Suppressor macrophage treated with lipopolysaccharide for 4 hours (primary cell): ENCODE results near the gene CBR1.
A peak's percentile ranks its signal among the peaks of the same experiment; 100 is the strongest.
"Not testable (repeated sequence)": the region's sequence is repeated elsewhere in the genome, so short reads cannot be mapped to it uniquely, and the experiment has no call there.

Source experiments
- DNase-seq: peaks from one replicate; pipeline ENCODE4 v3.0.0-alpha.2; 2020

The CBR1 gene

DNA sequence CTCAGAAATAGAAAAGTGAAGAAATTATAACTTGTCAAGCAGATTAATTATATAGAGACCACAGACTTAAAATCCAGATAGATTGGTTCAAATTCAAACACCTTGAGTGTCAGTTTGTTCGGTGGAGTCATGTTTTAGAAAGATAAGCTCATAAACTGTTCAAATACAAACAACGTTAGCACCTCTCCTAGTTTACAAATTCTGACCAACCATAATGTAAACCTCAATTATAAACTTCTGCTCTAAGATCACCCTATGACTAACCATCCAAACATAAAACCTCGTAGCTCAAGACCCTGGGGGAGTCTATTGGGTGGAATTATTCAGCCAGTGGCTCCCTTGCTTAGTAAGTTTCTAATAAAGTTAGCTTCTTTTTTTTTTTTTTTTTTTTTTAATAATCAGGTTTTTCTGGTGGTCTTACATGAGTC lies 12.4 kb downstream of the CBR1 start:
- DNase-seq: no peak

DNA sequence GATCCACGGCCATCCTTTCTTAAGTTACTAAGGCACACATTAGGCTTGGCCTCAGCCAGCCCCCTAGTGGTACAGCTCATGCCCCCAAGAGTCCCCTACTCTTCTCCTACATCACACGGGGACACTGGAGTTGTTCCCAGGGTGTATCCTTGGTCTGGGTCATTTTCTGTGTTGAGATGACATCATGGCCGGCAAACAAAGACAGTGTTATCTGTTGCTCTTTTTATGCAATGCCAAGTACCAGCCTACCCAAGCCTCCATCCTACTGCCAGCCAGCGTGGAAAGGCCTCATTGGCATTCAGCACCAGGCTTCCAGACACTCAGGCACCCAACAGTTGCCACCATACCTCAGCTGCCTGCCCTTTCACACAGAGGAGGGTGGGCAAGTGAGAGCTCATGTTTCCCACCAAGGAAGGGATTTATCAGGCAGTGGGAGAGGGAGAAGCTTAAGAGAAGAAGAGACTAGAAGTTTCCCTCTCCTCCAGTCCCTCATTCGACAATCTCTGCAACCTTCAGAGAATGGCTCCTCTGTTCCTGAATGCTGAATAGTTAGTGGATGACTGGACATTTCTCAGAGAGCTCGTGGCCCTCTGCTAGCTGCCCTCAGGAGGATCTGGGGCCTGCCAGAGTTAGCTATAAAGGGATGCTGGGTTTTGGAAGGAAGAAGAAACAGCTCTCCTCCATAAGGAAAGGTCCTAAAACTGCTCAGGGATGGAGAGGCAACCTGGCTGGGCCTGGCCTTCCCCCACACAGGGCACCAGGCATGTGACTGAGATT lies 17.7 kb downstream of the CBR1 start:
- DNase-seq: no peak

DNA sequence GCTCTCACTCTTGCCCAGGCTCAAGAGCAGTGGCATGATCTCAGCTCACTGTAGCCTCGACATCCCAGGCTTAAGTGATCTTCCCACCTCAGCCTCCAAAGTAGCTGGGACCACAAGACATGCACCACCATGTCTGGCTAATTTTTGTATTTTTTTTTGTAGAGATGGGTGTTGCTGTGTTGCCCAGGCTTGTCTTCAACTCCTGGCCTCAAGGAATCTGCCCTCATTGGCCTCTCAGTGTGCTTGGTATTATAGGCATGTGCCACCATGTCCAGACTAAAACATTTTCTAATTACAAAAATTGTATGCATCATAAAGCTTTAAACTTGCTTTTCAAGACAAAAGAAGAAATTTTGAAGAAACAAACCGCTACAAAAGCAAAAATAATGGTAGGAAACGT lies 20.1 kb downstream of the CBR1 start:
- no peak for DNase-seq

DNA sequence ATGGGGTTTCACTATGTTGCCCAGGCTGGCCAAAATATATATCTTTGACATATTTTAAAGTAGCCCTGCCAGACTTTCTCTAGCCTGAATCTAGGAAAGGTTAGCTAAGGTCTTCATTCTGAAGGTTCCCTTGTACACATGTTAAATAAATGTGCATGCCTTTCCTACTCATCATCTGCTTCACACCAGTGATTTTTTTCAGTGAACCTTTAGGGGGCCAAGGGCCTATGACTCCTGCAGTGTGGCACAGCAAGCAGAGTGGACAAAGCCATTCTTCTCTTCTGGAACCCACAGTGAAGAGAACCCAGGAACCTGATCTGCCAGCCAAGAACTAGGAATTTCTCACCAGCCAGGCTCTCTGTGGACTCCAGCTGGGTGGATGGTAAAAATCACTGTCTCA lies 22.9 kb downstream of the CBR1 start:
- no peak for DNase-seq

DNA sequence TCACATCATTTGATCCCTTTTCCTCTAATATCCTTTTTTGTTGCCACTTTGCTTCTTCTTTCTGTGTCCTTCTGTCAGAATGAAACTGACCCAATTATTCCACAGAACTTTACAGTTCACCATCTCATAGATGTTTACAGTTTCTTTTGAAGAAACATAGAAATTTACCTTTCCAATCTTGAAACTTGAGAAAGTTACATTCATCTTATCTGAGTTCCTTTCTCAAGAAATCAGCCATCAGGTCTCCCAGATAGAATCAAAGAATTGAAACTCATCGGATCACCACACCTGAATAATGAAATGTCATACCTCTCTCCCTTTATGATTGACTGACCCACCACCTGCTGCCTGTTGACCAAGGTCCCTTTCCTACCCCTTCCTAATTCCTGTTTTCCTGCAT lies 23.7 kb downstream of the CBR1 start:
- DNase-seq: no peak

DNA sequence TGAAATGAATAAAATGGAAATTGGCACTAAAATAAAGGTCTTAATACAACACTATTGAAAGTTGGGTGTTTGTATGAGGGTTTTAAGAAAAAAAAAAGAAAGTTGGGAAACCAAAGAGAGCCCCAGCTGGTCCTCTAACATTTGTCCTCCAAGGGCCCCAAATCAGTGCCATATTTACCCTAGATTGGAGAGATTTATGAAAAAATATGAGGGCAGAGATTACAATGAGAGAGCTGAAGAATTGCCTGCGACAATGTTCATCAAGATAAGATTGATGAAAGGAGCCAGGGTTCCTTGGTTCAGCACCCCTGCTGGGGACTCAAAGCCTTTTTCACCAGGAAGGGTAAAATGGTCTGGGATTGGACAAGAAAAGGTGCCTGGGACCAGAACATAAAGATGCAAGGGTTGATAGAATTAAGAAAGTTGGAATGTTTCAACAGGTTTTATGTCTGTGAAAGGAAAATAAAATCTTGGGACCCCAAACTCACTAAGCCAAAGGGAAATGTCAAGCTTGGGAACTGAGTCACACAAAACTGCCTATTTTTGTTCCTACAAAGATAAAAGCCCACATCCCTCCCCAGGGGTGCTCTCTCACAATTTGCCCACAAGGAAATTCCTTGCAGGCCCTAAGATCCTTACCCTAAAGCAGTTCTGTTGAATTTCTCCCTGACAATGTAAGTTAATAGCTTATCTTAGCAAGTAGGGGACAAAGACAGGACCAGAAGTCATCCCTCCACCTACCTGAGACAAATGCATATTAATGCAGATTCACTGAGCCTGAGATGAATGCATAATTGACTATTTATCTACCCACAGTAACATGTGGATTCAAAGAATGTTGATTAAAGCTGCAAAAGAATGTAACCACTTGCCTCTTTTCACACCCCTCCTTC lies 26.8 kb downstream of the CBR1 start:
- no peak for DNase-seq

DNA sequence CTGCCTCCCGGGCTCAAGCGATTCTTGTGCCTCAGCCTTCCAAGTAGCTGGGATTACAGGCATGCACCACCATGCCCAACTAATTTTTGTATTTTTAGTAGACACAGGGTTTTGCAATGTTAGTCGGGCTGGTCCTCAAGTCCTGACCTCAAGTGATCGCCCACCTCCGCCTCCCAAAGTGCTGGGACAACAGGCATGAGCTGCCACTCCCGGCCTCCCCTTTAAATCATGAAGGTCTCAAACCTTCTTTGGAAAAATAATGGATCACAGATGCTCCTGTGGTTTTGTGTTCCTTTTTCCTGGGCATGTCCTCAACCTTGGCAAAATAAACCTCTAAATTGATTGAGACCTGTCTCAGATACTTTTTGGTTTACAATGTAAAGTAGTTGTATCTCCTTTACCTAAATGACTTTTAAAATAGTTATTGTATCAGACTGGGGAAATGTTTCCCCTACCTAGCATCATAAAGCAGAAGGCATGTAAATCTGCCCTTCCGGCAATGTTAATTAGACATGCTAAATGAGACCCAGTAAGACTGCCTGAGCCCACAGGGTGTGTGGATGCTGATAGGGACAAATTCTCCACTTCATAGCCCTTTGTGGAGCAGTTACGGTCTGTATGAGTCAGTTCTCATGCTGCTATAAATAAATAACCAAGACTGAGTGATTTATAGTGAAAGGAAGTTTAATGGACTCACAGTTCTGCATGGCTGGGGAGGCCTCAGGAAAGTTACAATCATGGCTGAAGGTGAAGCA lies 27.8 kb downstream of the CBR1 start:
- peak; percentile 20 for DNase-seq

DNA sequence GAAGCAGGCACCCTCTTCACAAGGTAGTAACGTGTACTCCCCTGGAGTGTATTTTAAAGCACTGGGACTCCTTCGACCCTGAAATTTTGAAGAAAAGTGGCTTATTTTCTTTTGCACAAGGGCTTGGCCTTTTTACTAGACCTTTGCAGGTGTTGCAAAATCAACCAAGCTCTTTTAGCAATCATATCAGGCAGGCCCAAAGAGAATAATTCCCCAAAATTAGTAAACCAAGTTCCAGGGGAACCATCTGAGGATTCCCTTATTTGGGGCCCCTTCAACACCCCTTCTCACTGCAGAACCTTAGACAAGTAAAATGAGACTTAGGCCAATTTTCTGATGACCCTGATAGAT lies 28.3 kb downstream of the CBR1 start:
- no peak for DNase-seq

DNA sequence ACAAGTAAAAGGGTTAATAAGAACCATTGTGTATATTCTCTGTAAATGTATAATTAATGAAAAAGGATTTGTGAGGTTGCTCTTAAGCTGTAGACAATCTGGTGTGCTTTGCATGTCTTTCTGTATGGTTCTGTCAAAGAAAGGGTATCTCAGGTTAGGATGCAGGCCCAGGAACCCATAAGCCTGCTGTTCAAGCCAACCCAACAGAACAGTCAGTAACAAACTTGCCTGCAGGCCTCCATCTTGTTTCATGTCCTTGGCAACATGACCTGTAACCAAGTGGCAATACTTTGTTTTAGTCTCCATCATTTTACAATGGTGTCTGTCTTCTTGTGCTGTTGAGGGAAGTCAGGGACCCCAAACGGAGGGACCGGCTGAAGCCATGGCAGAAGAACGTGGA lies 29.2 kb downstream of the CBR1 start:
- DNase-seq: no peak

DNA sequence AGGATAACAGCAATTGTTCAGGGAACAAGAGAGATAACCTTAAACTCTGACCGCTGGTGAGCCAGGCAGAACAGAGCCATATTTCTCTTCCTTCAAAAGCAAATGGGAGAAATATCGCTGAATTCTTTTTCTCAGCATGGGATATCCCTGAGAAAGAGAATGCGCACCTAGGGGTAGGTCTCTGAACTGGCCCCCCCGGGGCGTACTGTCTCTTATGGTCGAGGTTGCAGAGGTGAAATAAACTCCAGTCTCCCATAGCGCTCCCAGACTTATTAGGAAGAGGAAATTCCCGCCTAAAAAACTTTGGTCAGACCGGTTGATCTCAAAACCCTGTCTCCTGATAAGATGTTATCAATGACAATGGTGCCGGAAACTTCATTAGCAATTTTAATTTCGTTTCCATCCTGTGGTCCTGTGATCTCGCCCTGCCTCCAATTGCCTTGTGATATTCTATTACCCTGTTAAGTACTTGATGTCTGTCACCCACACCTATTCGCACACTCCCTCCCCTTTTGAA lies 29.9 kb downstream of the CBR1 start:
- DNase-seq: not testable (repeated sequence)

DNA sequence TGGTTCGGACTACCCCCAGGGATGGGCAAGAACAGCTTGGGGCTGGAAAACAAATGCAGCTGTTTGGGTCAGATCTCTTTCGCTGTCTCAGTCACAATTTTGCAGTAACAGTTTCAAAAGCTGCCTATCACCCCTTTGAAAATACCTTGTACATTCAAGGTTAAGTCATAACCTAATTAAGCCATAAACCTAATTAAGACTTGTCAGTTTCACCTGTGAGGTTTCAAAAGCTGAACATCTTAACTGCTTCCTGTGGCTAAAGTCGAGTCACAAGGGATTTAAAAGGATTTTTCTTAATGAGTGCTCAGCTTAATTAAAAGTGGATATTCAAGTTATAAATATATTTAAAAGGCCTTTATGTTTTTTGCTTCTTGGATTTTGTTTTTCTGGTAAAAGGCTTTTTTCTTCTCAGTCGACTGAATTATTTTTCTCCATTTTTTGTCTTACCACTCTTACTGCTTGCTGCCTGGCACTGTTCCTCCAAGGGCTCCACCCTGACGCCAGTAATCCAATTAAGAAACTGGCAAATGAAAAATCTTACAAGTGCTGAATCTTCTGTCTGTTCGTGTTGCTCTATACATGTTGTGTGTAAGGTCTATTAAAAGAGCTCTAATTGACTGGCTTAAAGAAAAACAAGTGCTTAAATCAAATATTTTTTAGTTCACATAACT lies 31.3 kb downstream of the CBR1 start:
- no peak for DNase-seq

DNA sequence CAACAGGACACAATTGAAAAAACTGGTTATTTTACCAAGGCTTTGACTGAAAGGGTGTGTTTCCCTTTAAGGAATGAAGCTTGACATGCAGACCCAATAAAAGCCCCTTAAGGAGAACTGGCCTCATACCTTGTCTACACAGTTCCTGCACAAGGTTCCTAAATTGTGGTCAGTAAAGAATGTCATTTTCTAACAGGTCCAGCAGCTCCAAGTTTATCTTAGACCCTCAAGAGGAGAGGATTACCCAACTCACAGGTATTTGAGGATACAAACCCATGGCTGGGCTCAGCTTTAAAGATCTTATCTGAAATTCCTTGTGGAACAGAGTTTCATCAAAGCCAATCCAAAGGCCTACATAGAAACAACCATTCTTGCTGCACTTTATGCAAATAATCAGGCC lies 33.6 kb downstream of the CBR1 start:
- no peak for DNase-seq

DNA sequence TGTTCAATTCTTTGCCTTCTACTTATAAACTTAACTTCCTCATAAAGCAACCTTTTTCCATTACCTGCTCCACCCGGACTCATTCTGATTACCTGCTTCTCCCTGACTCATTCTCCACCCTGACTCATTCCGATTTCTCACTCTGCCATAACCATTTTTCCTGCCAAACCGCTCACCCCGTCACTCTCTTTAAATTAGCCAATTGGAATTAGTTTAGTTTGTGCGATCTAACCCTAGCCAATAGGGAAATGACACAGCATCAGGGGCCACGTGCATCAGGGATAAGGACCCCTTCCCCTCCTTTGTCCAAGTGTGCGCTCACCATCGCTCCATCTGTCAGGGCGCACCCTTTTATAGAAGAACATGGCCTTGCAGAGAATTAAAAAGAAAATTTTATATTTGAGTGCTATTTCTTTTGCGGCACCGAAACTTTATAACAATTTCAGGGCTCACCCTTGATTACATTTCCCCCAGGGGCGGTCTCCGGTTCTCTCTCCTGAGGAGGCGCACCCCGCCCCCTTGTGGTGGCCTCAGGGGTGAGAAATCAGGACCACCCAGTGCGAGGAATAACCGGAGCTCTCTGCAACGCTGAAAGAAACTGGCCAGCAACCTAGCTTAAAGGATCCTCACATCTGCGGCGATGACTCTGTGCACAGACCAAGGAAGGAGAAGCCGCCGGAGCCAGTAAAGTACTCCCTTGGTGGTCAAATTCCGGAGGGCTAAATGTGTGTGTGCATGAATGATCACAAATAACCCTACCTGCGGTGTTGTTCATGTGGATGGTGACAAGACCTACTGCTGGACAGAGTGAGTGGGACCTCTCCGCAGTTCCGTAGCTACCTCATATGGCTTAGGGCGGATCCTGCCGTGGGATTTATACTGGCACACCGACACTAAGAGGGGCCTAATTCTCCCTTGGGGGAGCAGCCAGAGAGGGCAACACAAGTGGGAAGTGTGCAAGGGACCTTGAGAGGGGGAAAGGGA lies 34.8 kb downstream of the CBR1 start:
- peak; percentile 61 for DNase-seq

DNA sequence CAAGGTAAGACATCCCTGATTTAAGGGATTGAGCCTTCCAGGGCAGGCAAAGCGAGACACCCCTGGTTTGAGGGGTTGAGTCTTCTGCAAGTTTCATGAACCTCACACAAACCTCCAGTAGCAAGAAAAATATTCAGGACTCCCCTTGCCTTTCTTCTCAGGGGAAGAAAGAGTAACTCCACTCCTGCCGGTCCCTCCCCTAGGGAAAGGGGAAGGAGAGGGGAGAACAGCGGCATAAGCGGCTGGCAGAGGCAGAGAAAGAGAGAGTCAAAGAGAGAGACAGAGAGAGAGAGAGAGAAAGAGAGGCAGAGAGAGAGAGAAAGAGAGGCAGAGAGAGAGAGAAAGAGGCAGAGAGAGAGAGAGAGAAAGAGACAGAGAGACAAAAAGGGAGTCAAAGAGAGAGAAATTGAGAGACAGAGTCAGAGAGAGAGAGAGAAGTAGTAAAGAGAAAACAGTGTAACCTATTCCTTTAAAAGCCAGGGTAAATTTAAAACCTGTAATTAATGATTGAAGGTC lies 35.6 kb downstream of the CBR1 start:
- no peak for DNase-seq

DNA sequence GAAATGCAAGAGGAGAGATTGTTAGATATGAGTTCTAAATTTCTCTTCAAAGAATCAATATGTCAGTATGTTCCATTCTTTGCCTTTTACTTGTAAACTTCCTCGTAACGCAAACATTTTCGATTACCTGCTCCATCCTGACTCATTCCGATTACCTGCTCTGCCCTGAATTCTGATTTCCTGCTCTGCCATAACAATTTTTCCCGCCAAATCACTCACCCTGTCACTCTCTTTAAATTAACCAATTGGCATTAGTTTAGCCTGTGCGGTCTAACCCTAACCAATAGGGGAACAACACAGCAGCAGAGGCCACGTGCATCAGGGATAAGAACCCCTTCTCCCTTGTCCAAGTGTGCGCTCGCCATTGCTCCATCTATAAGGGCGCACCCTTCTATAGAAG lies 40.0 kb downstream of the CBR1 start:
- no peak for DNase-seq

DNA sequence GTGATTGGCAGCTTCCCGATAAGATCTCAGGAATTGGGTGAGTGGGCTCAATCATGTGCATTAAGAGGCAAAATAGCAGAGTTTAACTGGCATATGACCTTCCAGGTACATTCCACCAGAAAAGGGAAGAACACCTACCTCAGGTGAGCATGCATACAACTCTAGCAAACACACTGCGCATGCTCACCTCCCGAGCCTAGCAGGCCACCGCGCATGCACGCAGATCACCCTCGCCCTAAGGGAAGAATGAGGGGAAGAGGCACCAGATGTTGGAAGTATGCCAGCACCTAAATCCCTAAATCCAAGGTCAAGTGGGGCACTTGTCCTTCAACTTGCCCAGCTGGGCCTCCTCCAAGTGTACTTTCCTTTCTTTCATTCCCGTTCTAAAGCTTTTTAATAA lies 41.4 kb downstream of the CBR1 start:
- DNase-seq: no peak

DNA sequence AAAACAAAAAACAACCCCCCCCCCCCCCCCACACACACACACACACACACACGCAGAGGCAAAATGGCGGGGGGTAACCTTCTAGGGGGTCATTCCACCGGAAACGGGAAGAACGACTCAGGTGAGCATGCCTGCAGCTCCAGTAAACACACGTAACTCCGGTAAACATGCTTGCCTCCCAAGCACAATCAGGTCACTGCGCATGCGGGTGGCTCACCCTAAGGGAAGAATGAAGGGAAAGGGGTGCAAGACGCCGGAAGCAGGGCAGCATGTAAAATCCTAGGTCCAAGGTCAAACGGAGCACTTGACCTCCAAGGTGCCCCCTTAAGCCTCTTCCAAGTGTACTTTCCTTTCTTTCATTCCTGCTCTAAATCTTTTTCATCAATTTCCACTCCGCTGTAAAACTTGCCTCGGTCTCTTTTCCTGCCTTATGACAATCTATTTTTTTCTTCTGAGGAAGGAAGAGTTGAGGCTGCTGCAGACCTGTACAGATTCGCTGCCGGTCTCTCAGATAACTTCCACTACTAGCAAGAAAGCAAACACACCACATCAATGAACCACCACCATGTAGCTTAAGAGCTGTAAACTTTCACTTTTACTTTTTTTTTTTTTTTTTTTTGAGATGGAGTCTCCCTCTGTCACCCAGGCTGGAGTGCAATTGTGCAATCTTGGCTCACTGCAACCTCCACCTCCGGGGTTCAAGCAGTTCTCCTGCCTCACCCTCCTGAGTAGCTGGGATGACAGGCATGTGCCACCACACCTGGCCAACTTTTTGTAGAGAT lies 44.0 kb downstream of the CBR1 start:
- peak; percentile 26 for DNase-seq

DNA sequence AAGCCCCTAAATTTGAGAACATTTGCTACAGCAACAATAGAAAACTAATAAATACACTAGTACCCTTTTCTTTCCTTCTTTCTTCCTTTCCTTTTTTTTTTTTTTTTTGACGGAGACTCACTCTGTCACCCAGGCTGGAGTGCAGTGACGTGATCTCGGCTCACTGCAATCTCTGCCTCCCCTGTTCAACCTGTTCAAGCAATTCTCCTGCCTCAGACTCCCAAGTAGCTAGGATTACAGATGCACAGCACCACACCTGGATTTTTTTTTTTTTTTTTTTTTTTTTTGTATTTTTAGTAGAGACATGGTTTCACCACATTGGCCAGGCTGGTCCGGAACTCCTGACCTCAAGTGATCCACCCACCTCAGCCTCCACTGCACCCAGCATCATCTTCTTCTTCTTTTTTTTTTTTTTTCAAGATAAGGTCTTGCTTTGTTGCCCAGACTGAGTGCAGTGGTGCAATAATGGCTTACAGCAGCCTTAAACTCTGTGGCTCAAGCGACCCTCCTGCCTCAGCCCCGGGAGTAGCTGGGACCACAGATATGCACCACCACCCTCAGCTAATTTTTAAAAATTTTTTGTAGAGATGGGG lies 45.4 kb downstream of the CBR1 start:
- DNase-seq: no peak

DNA sequence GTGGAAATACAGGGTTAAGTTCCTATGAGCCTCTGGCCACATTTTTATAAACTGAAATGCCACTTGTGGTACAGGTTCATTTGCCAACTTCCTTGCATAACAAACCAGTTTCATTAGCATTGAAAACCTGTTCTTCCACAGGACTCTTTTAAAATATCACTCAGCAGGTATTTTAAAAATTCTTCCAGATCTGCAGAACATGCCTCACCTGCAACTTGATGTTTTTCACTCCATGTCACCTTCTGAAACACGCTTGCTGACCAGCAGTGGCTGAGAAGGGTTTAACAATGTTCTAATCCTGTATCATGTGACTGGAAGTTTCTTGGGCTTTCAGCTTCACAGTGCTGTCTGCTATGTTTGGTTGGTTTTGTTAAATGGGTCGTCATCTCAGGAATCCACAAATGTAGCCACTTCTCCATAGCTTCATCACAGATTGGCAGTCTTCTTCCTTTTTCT lies 47.5 kb downstream of the CBR1 start:
- peak; percentile 18 for DNase-seq
